ENCODE data around the gene STARD5.
A peak's percentile ranks its signal among the peaks of the same experiment; 100 is the strongest.

Gene STARD5

DNA sequence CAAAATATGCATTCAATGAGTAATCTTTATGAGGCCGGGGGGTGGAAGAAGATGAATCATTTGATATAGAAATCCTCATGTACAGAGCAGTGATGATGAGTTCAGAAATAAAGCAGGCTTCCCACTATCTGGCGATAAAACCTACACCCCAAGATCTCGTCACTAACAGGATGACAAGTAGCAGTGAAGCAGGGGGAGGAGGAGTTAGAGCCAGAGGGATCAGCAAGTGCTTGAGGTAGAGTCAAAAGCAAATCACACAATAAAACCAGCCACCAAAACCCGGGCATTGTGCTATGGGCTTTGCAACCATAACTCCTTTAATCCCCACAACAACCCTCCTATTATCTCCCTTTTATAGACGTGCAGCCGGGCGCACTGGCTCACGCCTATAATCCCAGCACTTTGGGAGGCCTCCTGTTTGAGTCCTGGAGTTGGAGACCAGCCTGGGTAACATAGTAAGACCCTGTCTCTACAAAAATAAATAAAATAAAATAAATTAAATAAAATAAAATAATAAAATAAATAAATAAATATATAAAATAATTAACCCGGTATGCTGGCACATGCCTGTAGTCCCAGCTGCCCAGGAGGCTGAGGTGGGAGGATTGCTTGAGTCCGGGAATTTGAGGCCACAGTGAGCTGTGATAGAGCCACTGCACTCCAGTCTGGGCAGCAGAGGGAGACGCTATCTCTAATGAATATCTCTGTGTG lies 53.0 kb downstream of the STARD5 start:
- no peak for DNase-seq

DNA sequence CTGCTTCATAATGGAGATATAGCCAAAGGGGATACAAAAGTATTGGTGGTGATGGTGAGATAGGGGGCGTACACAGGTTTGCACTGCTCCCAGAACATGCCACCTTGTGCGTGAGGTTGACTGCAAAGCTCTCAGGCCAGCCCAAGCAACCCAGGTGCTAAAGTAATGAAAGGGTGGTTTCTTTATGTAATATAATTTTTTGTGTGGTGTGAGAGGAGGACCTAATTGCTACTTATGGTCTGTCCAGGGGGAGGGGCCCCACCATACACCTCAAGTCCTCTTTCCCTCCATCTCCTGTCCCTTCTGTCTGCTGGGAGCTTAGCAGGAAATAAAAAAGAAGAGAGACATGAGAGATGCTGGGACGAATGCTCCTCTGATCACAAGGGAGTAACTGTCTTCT lies 53.8 kb downstream of the STARD5 start:
- no peak for DNase-seq

- DNase-seq = no peak
Measured at GRCh38 chr15:81268881-81269601, 54.9 kb downstream of the STARD5 start.

- no peak for DNase-seq
Measured at GRCh38 chr15:81268340-81268739, 55.6 kb downstream of the STARD5 start.

GRCh38 chr15:81265944-81266775 lies 57.8 kb downstream of the STARD5 start:
- peak; percentile 72 for DNase-seq

DNA sequence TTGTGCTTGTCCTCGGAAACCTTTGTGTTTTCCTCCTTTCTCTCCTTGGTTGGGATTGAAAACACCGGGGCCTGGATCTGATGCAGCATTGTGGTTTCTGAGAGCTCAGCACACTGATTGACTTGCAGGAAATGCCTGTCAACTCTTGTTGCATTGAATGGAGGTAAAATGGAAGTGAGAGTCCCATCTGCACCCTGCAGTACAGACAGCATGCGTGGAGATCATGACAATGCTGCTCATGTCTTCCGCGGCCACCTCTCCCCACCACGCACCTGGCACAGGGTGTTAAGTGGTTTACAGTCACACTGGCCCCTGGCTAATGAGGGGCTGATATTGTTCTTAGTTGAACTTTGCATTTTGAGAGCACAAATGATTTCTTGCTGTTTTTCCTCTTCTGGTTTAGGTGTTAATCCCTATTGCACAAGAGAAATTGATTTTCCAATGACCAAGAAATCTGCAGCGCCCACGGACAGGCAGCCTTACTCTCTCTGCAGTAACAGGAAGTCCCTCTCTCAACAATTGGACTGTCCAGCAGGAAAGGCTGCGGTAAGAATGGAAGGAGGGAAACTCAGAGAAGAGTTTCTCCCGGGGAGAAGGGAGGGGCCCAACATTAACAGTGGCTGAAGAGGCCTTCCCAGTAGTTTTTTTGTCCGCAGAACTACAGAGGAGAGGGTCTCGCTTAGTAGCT lies 58.5 kb downstream of the STARD5 start:
- DNase-seq = no peak

- DNase-seq = no peak
Measured at GRCh38 chr15:81264072-81264857, 59.7 kb downstream of the STARD5 start.

DNA sequence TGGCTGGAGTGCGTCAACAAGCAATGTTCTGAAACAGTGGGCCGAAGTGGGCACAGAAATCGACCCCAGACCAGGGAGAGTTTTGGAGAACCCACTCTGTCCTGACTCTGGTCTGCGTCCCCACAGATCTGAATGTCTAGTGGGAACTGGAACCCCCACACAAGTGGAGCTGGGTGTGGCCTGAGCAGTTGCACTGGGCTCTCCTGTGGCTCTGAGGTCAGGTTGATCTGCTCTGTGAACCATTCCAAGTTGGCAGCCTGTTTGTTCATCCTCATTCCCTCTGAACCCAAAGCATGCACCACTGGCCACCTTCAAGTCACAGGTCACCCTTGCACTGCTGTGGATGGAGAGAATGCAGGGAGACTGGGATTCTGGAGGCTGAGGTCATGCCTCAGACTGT lies 60.5 kb downstream of the STARD5 start:
- no peak for DNase-seq

- no peak for DNase-seq
Measured at GRCh38 chr15:81261172-81261811, 62.6 kb downstream of the STARD5 start.

DNA sequence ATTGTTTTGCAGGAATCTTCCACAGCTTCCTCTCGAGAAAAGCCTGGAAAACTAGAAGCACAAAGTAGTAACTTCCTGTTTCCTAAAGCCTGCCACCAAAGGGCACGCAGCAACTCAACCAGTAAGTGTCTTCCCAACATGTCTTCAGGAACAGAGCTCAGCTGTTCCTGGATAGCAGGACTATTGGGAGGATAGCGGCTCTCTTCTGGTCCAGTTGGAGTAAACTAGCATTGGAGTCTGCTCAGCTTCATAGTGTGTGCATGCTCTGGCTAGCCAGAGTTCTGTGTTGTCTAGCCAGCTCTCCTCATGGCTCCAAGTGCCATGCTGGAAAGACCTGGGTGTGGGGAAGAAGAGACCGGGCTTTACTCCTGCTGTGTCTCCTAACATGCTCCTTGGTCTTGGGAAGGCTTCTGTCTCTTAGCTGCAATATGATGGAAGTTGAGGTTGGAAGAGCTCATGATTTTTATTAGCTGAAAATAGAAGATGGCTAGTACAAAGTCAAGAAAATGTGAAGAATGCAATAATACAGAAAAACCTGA lies 64.1 kb downstream of the STARD5 start:
- DNase-seq = no peak

Measured in NCI-H69 (cell line).